GOT3 (cell line): ENCODE results near the gene SSRP1.

Experiments used
- DNase-seq: peaks from one replicate; lab custom pipeline; 2025; ENCODE audit warnings: mixed read lengths; lab: John Stamatoyannopoulos, UW

Gene SSRP1

GRCh38 chr11:57359896-57360690, 24.4 kb upstream of the SSRP1 start:
- no peak for DNase-seq

- no peak for DNase-seq
These were observed 23.7 kb upstream of the SSRP1 start for GRCh38 chr11:57359396-57359795.

- no peak for DNase-seq
These were observed 23.3 kb upstream of the SSRP1 start for GRCh38 chr11:57358991-57359390.

GRCh38 chr11:57358543-57358961, 22.9 kb upstream of the SSRP1 start:
- DNase-seq: no peak

GRCh38 chr11:57357856-57358255, 22.2 kb upstream of the SSRP1 start:
- DNase-seq: no peak

GRCh38 chr11:57357310-57357709, 21.6 kb upstream of the SSRP1 start:
- no peak for DNase-seq

- no peak for DNase-seq
These were observed 20.6 kb upstream of the SSRP1 start for GRCh38 chr11:57356268-57356667.

GRCh38 chr11:57354699-57355098, 19.0 kb upstream of the SSRP1 start:
- no peak for DNase-seq

GRCh38 chr11:57353852-57354251, 18.2 kb upstream of the SSRP1 start:
- no peak for DNase-seq

- no peak for DNase-seq
These were observed 17.8 kb upstream of the SSRP1 start for GRCh38 chr11:57353446-57353845.

- DNase-seq: no peak
These were observed 17.3 kb upstream of the SSRP1 start for GRCh38 chr11:57353036-57353435.

GRCh38 chr11:57349491-57350274, 14.0 kb upstream of the SSRP1 start:
- DNase-seq: no peak

- DNase-seq: no peak
These were observed 13.1 kb upstream of the SSRP1 start for GRCh38 chr11:57348636-57349313.

- no peak for DNase-seq
These were observed 12.4 kb upstream of the SSRP1 start for GRCh38 chr11:57348052-57348451.

- no peak for DNase-seq
These were observed 11.6 kb upstream of the SSRP1 start for GRCh38 chr11:57347336-57347735.

- DNase-seq: peak; percentile 10
These were observed 10.0 kb upstream of the SSRP1 start for GRCh38 chr11:57345555-57346211.

- no peak for DNase-seq
These were observed 9.1 kb upstream of the SSRP1 start for GRCh38 chr11:57344826-57345225.

- no peak for DNase-seq
These were observed 8.1 kb upstream of the SSRP1 start for GRCh38 chr11:57343825-57344224.

GRCh38 chr11:57342702-57343101, 7.0 kb upstream of the SSRP1 start:
- DNase-seq: no peak

GRCh38 chr11:57341250-57341808, 5.6 kb upstream of the SSRP1 start:
- no peak for DNase-seq

- DNase-seq: no peak
These were observed 4.4 kb upstream of the SSRP1 start for GRCh38 chr11:57340039-57340615.
